ENCODE results near the gene TBL1Y. TPM values are rescaled to one million over a fixed set of nuclear protein-coding genes. Genes with fewer than 3 reads are reported as not detected.
"Not testable (repeated sequence)": the region's sequence is repeated elsewhere in the genome, so short reads cannot be mapped to it uniquely, and the experiment has no call there.

The TBL1Y gene
- total RNA-seq, 1 experiment from 2014 or later: not detected

GRCh38 chrY:6895236-6895635, 15.3 kb upstream of the TBL1Y start:
- no peak overlapping the region for H3K4me2 ChIP-seq (ENCODE audit: low read length)
- ChIA-PET RAD21 (ENCODE audit: low non-redundant PET in 1 of 2, low total read pairs in 2 of 2, uncharacterized antibody in 2 of 2, unreplicated experiment in 2 of 2) (no interaction called here), POLR2A (no interaction called here)

GRCh38 chrY:6902116-6902515, 8.4 kb upstream of the TBL1Y start:
- POLR2A ChIA-PET; H3K9me2 ChIP-seq (ENCODE audit: insufficient read depth); CTCF ChIA-PET; H2AFZ ChIP-seq (ENCODE audit: low read depth, low read length, poor library complexity, severe bottlenecking); H3K27me3 ChIP-seq (ENCODE audit: insufficient read depth, low read length); H3K4me2 ChIP-seq (ENCODE audit: low read length); H3K9me3 ChIP-seq (ENCODE audit: control insufficient read depth in 1 of 2, insufficient read depth in 1 of 2, low read depth in 1 of 2, low read length in 2 of 2); ATAC-seq; H3K9ac ChIP-seq (ENCODE audit: low read length); H4K20me1 ChIP-seq (ENCODE audit: insufficient read depth); intact Hi-C loops (cut with micrococcal nuclease); H3K4me3 ChIP-seq (replicated peaks in 1 of 2; ENCODE audit: low read depth in 1 of 2, low read length in 2 of 2); H3K4me1 ChIP-seq (ENCODE audit: control insufficient read depth in 1 of 2, insufficient read depth in 2 of 2, low read length in 2 of 2); BruUV-seq (replicated peaks); RAD21 ChIA-PET (ENCODE audit: low non-redundant PET in 1 of 2, low total read pairs in 2 of 2, uncharacterized antibody in 2 of 2, unreplicated experiment in 2 of 2); DNase-seq (ENCODE audit: low read depth, low spot score); H3K36me3 ChIP-seq (ENCODE audit: control insufficient read depth in 1 of 2, insufficient read depth in 2 of 2, low read length in 2 of 2); H3K27ac ChIP-seq (ENCODE audit: low read depth, low read length); H3K79me2 ChIP-seq (ENCODE audit: insufficient read depth, low read length): not testable (repeated sequence)

More at GRCh38 chrY:6895236-6895635, 15.3 kb upstream of the TBL1Y start:
- H3K36me3 ChIP-seq (ENCODE audit: control insufficient read depth in 1 of 2, insufficient read depth in 2 of 2, low read length in 2 of 2): no peaks in the 10 kb centered on the region
- H3K27me3 ChIP-seq (ENCODE audit: insufficient read depth, low read length): no peaks in the 10 kb centered on the region
- no peak overlapping the region for H2AFZ ChIP-seq (ENCODE audit: low read depth, low read length, poor library complexity, severe bottlenecking)
- ATAC-seq: no peak
- no TSS peak for BruUV-seq (replicated peaks)
- no peak overlapping the region for H3K27ac ChIP-seq (ENCODE audit: low read depth, low read length)
- no peak for DNase-seq (ENCODE audit: low read depth, low spot score)
- no peak overlapping the region for H3K4me3 ChIP-seq (replicated peaks in 1 of 2; ENCODE audit: low read depth in 1 of 2, low read length in 2 of 2)
- no peaks in the 10 kb centered on the region for H3K9me3 ChIP-seq (ENCODE audit: control insufficient read depth in 1 of 2, insufficient read depth in 1 of 2, low read depth in 1 of 2, low read length in 2 of 2)
- H3K9ac ChIP-seq (ENCODE audit: low read length): no peak overlapping the region
- H3K79me2 ChIP-seq (ENCODE audit: insufficient read depth, low read length): no peaks in the 10 kb centered on the region
- intact Hi-C loops (cut with micrococcal nuclease): no loop called here
- no peak for TF ChIP-seq ZNF274 (IDR thresholded peaks at IDR 0.05; ENCODE audit: low read depth, low read length)
- CTCF ChIA-PET: no interaction called here
- no peaks in the 10 kb centered on the region for H3K9me2 ChIP-seq (ENCODE audit: insufficient read depth)
- no peaks in the 10 kb centered on the region for H3K4me1 ChIP-seq (ENCODE audit: control insufficient read depth in 1 of 2, insufficient read depth in 2 of 2, low read length in 2 of 2)
- H4K20me1 ChIP-seq (ENCODE audit: insufficient read depth): no peaks in the 10 kb centered on the region

GRCh38 chrY:6907591-6907990, 2.9 kb upstream of the TBL1Y start:
- H3K4me3 ChIP-seq (replicated peaks in 1 of 2; ENCODE audit: low read depth in 1 of 2, low read length in 2 of 2): no peak overlapping the region
- no peak overlapping the region for H3K9ac ChIP-seq (ENCODE audit: low read length)
- H3K4me2 ChIP-seq (ENCODE audit: low read length): no peak overlapping the region
- no peaks in the 10 kb centered on the region for H3K27me3 ChIP-seq (ENCODE audit: insufficient read depth, low read length)
- DNase-seq (ENCODE audit: low read depth, low spot score) (no peak), ATAC-seq (no peak)
- no peaks in the 10 kb centered on the region for H3K36me3 ChIP-seq (ENCODE audit: control insufficient read depth in 1 of 2, insufficient read depth in 2 of 2, low read length in 2 of 2)
- no peaks in the 10 kb centered on the region for H3K9me2 ChIP-seq (ENCODE audit: insufficient read depth)
- no peaks in the 10 kb centered on the region for H3K9me3 ChIP-seq (ENCODE audit: control insufficient read depth in 1 of 2, insufficient read depth in 1 of 2, low read depth in 1 of 2, low read length in 2 of 2)
- CTCF ChIA-PET: no interaction called here
- BruUV-seq (replicated peaks): no TSS peak
- RAD21 ChIA-PET (ENCODE audit: low non-redundant PET in 1 of 2, low total read pairs in 2 of 2, uncharacterized antibody in 2 of 2, unreplicated experiment in 2 of 2): no interaction called here
- intact Hi-C loops (cut with micrococcal nuclease): no loop called here
- no peak overlapping the region for H3K27ac ChIP-seq (ENCODE audit: low read depth, low read length)
- POLR2A ChIA-PET: no interaction called here
- H2AFZ ChIP-seq (ENCODE audit: low read depth, low read length, poor library complexity, severe bottlenecking): no peak overlapping the region
- no peaks in the 10 kb centered on the region for H3K4me1 ChIP-seq (ENCODE audit: control insufficient read depth in 1 of 2, insufficient read depth in 2 of 2, low read length in 2 of 2)
- no peaks in the 10 kb centered on the region for H4K20me1 ChIP-seq (ENCODE audit: insufficient read depth)
- no peaks in the 10 kb centered on the region for H3K79me2 ChIP-seq (ENCODE audit: insufficient read depth, low read length)
- TF ChIP-seq ZBTB33 (IDR thresholded peaks at IDR 0.05; ENCODE audit: extremely low read depth, insufficient replicate concordance, low read length) (no peak), ZFX (IDR thresholded peaks at IDR 0.05) (no peak), CBX3 (IDR thresholded peaks at IDR 0.05; ENCODE audit: low read depth) (no peak), EZH2phosphoT487 (IDR thresholded peaks at IDR 0.05; ENCODE audit: borderline replicate concordance) (no peak), CTCF (IDR thresholded peaks at IDR 0.05 in 2 of 3, conservative IDR thresholded peaks at IDR 0.05 in 1 of 3; ENCODE audit: borderline replicate concordance in 1 of 3, insufficient read depth in 1 of 3, low read depth in 2 of 3, low read length in 2 of 3) (no peak), EZH2 (IDR thresholded peaks at IDR 0.05) (no peak), ZNF274 (IDR thresholded peaks at IDR 0.05; ENCODE audit: low read depth, low read length) (no peak), SIN3A (IDR thresholded peaks at IDR 0.05; ENCODE audit: low read depth) (no peak), RAD21 (IDR thresholded peaks at IDR 0.05; ENCODE audit: low read depth) (no peak), YY1 (IDR thresholded peaks at IDR 0.05; ENCODE audit: extremely low read depth, insufficient replicate concordance, low read depth, low read length) (no peak), POLR2A (IDR thresholded peaks at IDR 0.05; ENCODE audit: borderline replicate concordance, extremely low read depth, insufficient read depth, insufficient read length) (no peak)
